HEK293T (cell line): ENCODE data around the gene TMCC2.

Experiments used
- CTCF ChIA-PET: fragments of 350-600 bp; formaldehyde crosslinking; extraction: SDS; loops from one replicate; lab custom pipeline; 2021; ENCODE audit warnings: antibody characterized with exemption, inconsistent platforms; lab: Yijun Ruan, JAX
- POLR2A ChIA-PET: fragments of 350-600 bp; formaldehyde crosslinking; extraction: SDS; loops from one replicate; lab custom pipeline; 2020; ENCODE audit warnings: antibody characterized with exemption, inconsistent platforms; lab: Yijun Ruan, JAX
- DNase-seq: peaks from one replicate; pipeline ENCODE4 v3.0.0; 2012; ENCODE audit warnings: mixed read lengths; ENCODE audit errors: extremely low spot score
- ARNT ChIP-seq: fragments of 450-650 bp; IDR thresholded peaks from 2 replicates; pipeline ENCODE4 v1.6.1; 2017; ENCODE audit warnings: mild to moderate bottlenecking
- BHLHE40 ChIP-seq: fragments of 450-650 bp; IDR thresholded peaks from 2 replicates; pipeline ENCODE4 v1.6.1; 2016; ENCODE audit warnings: mild to moderate bottlenecking, moderate library complexity, borderline replicate concordance
- CTBP1 ChIP-seq: fragments of 450-650 bp; IDR thresholded peaks from 2 replicates; pipeline ENCODE4 v1.6.1; 2016; ENCODE audit warnings: borderline replicate concordance
- ELF4 ChIP-seq: fragments of 450-650 bp; IDR thresholded peaks from 2 replicates; pipeline ENCODE4 v1.6.1; 2017; ENCODE audit warnings: antibody characterized with exemption
- FOXA1 ChIP-seq: fragments of 450-650 bp; IDR thresholded peaks from 2 replicates; pipeline ENCODE4 v1.6.1; 2016; ENCODE audit warnings: mild to moderate bottlenecking
- FOXK2 ChIP-seq: fragments of 450-650 bp; IDR thresholded peaks from 2 replicates; pipeline ENCODE4 v1.6.1; 2016; ENCODE audit warnings: mild to moderate bottlenecking
- FOXM1 ChIP-seq: fragments of 450-650 bp; IDR thresholded peaks from 2 replicates; pipeline ENCODE4 v1.6.1; 2017; ENCODE audit warnings: mild to moderate bottlenecking, borderline replicate concordance
- HDGF ChIP-seq: fragments of 450-650 bp; IDR thresholded peaks from 2 replicates; pipeline ENCODE4 v1.6.1; 2017; ENCODE audit warnings: antibody characterized with exemption, borderline replicate concordance
- L3MBTL2 ChIP-seq: fragments of 450-650 bp; conservative IDR thresholded peaks from 2 replicates; pipeline ENCODE4 v1.6.1; 2016; ENCODE audit warnings: mild to moderate bottlenecking
- LEF1 ChIP-seq: fragments of 450-650 bp; IDR thresholded peaks from 2 replicates; pipeline ENCODE4 v1.6.1; 2017; ENCODE audit warnings: mild to moderate bottlenecking, borderline replicate concordance
- NFRKB ChIP-seq: fragments of 450-650 bp; IDR thresholded peaks from 2 replicates; pipeline ENCODE4 v1.6.1; 2016; ENCODE audit warnings: mild to moderate bottlenecking, moderate library complexity
- SP1 ChIP-seq: fragments of 450-650 bp; IDR thresholded peaks from 2 replicates; pipeline ENCODE4 v1.6.1; 2017
- SUZ12 ChIP-seq: fragments of 450-650 bp; IDR thresholded peaks from 2 replicates; pipeline ENCODE4 v1.6.1; 2016; ENCODE audit warnings: mild to moderate bottlenecking
- TARDBP ChIP-seq: fragments of 450-650 bp; IDR thresholded peaks from 2 replicates; pipeline ENCODE4 v1.6.1; 2016
- ZNF384 ChIP-seq: fragments of 450-650 bp; IDR thresholded peaks from 2 replicates; pipeline ENCODE4 v1.6.1; 2016
- TF ChIP-seq, protein P1 (sequence below): fragments of 450-650 bp; IDR thresholded peaks from 2 replicates; pipeline ENCODE4 v1.6.1; 2016

The TMCC2 gene

DNA sequence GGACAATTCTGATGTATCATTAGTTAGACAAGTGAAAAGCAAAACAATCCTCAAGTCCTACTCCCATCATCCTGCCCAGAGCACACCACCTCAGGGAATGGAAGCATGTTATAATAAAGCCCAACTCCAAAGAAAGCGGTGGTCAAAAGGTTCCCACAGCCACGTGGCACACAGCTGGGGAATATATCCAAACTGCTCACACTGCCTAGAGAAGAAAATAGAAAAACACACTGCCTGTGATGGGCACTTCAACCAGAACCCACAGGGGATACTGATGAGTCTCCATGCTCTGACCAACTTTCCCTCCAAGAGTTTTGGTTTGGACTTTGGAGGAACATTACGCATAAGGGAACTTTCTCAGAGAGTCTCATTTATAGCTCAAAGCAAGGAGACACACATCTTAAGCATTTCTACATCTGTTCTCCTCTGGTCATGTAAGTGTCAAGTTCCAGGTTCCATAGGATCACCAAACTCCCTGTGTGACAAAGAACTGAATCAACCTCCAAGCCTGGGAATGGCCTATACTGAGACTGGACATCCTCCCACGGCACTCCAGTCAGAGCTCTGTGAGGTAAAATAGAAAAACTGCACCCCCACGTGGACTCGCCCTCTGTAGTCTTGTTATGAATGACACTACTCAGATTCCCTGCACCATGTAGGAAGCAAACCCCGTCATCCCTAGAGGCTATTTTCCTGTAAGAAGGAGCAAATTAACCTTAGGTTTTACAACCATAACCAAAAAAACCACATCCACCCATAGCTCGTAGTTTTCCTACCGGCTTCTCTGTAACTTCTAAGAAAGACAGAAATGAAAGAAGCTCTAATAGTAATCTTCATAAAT is 28.4 kb upstream of the TMCC2 start:
- TF ChIP-seq CTBP1: no peak
- 0 out of 2 replicates have a peak, but pooled peaks have one; percentile 16 for TF ChIP-seq L3MBTL2
- ChIA-PET CTCF (interaction anchor here (0.7 to 1.0 kb wide), 3 partner anchors 29 to 51 kb away, joined by 3 to 8 read pairs (median 7); partner anchors contain the start of gene TMCC2), POLR2A (interaction anchor here (1.0 to 1.3 kb wide), 2 partner anchors 12 kb away, joined by 3 read pairs; no protein-coding TSS in a partner anchor)
- DNase-seq: no peak

GRCh38 chr1:205199931-205200299 is 27.8 kb upstream of the TMCC2 start:
- CTCF ChIA-PET: interaction anchor here (0.8 to 1.0 kb wide), 2 partner anchors 30 to 52 kb away, joined by 3 to 8 read pairs; no protein-coding TSS in a partner anchor
- POLR2A ChIA-PET: interaction anchor here (1.0 to 1.3 kb wide), 2 partner anchors 11 to 12 kb away, joined by 3 read pairs; no protein-coding TSS in a partner anchor
- DNase-seq: no peak
- TF ChIP-seq FOXA1 (no peak), ELF4 (no peak), FOXK2 (no peak), BHLHE40 (no peak), SUZ12 (no peak), ZNF384 (no peak), ARNT (no peak), SP1 (no peak), FOXM1 (no peak), CTBP1 (no peak), NFRKB (no peak), HDGF (no peak), L3MBTL2 (no peak), TARDBP (no peak), LEF1 (no peak)
- TF ChIP-seq, protein P1, sequence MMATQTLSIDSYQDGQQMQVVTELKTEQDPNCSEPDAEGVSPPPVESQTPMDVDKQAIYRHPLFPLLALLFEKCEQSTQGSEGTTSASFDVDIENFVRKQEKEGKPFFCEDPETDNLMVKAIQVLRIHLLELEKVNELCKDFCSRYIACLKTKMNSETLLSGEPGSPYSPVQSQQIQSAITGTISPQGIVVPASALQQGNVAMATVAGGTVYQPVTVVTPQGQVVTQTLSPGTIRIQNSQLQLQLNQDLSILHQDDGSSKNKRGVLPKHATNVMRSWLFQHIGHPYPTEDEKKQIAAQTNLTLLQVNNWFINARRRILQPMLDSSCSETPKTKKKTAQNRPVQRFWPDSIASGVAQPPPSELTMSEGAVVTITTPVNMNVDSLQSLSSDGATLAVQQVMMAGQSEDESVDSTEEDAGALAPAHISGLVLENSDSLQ: no peak

GRCh38 chr1:205204552-205204951 is 23.2 kb upstream of the TMCC2 start:
- TF ChIP-seq NFRKB (no peak), CTBP1 (no peak), ZNF384 (no peak), L3MBTL2 (no peak), BHLHE40 (no peak), FOXK2 (no peak)
- CTCF ChIA-PET: interaction anchor here (1.0 to 1.1 kb wide), 2 partner anchors 25 to 143 kb away, joined by 3 read pairs; no protein-coding TSS in a partner anchor
- no peak for DNase-seq
- POLR2A ChIA-PET: no interaction called here

DNA sequence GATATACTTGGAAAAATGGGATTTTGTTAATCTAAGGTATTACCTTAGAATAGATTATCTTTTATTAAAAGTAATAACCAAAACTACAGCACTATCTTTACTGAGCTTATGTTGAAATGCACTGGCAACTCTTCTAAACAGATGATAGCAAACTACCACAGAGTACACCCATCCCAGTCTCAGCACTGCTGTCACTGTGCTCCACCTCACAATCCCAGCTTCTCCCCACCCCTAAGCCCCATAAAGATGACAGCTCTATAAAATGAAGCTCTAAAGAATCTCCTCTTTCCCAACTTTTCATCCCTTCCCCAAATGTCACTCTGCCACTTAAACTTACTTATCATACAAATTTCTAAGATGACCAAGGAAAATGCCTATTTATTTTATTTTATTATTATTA is 22.7 kb upstream of the TMCC2 start:
- DNase-seq: no peak
- TF ChIP-seq LEF1 (no peak), HDGF (no peak), NFRKB (no peak), ZNF384 (no peak), CTBP1 (no peak), FOXK2 (no peak)
- ChIA-PET CTCF (interaction anchor here (0.8 to 1.1 kb wide), 2 partner anchors 144 to 149 kb away, joined by 3 read pairs; no protein-coding TSS in a partner anchor), POLR2A (no interaction called here)

- TF ChIP-seq SP1: no peak
- no peak for TF ChIP-seq ZNF384
- no peak for TF ChIP-seq ELF4
- no peak for TF ChIP-seq CTBP1
- POLR2A ChIA-PET: interaction anchor here (1.0 kb wide), 1 partner anchor 19 kb away, joined by 3 read pairs; the partner anchor contains the start of gene TMCC2
- CTCF ChIA-PET: no interaction called here
- no peak for DNase-seq
These were observed 18.9 kb upstream of the TMCC2 start for GRCh38 chr1:205208811-205209210.

- ChIA-PET CTCF (no interaction called here), POLR2A (interaction anchor here (0.6 to 2.2 kb wide), 4 partner anchors 11 to 87 kb away, joined by 3 to 16 read pairs (median 4); partner anchors contain the start of gene TMCC2)
- no peak for DNase-seq
- TF ChIP-seq HDGF: no peak
- TF ChIP-seq L3MBTL2: 0 out of 2 replicates have a peak, but pooled peaks have one; percentile 13
- no peak for TF ChIP-seq BHLHE40
- TF ChIP-seq, protein P1: no peak
- no peak for TF ChIP-seq ARNT
- TF ChIP-seq SUZ12: no peak
- no peak for TF ChIP-seq FOXA1
- TF ChIP-seq SP1: no peak
These were observed 17.0 kb upstream of the TMCC2 start for GRCh38 chr1:205210756-205211168.

DNA sequence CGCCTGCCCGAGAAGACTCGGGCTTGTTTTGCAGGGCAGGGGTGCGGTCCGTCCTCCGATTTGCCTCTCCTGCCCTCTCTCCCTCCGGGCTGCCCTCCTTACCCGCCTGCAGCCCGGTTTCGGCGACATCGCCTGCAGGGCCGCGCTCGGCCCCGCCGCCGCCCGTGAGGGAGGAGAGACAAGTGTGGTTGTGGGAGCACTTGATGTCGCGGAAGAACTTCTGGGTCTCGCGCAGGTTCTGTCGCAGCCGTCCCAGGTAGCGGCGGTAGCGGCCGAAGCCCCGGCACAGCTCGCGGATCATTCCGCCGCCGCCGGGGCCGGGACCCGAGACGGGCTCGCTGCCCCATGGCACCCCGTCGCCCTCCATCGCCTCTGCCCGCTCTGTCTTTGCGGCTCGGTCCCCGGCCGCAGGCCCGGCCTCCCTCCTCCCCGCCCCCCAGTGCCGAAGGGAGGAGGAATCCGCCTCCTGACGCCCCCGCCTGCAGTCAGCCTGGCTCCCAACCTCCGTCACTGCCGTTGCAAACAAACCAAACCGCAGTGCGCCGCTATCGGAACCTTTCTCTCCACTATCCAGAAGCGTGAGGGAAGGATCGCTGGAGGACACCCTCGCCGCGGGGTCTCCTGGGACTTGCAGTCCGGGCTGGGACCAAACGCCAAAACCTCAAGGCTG is 16.4 kb upstream of the TMCC2 start, which contains the start of gene DSTYK:
TSS of gene DSTYK (minus strand) at position 534 of the 670 bp plus-strand sequence. CDS start at position 367, 167 bp downstream.
- POLR2A ChIA-PET: interaction anchor here (0.6 to 2.2 kb wide), 3 partner anchors 12 to 87 kb away, joined by 3 to 16 read pairs (median 3); partner anchors contain the start of gene TMCC2
- CTCF ChIA-PET: interaction anchor here (0.7 kb wide), 1 partner anchor 119 kb away, joined by 3 read pairs; no protein-coding TSS in a partner anchor
- TF ChIP-seq CTBP1 (peak; percentile 94), FOXM1 (peak; percentile 88; the same call in 1 of the 2 replicates), ARNT (peak; percentile 74; the same call in 1 of the 2 replicates), ELF4 (peak; percentile 80), TARDBP (no peak), NFRKB (no peak), BHLHE40 (no peak)
- peak; percentile 94 for DNase-seq
